ENCODE measurements around the gene SGCD.

Gene SGCD

GRCh38 chr5:156363861-156364260 is 36.9 kb downstream of the SGCD start:
- DNase-seq, result no peak

- DNase-seq, result no peak
These were observed 39.6 kb downstream of the SGCD start for GRCh38 chr5:156366521-156366920.

- no peak for DNase-seq
These were observed 40.6 kb downstream of the SGCD start for GRCh38 chr5:156367597-156367996.

GRCh38 chr5:156375895-156376495 is 49.0 kb downstream of the SGCD start:
- DNase-seq, result no peak

- DNase-seq, result no peak
These were observed 49.8 kb downstream of the SGCD start for GRCh38 chr5:156376751-156377150.

GRCh38 chr5:156378159-156378558 is 51.2 kb downstream of the SGCD start:
- DNase-seq, result no peak

GRCh38 chr5:156379206-156379605 is 52.2 kb downstream of the SGCD start:
- DNase-seq, result no peak

GRCh38 chr5:156380848-156381247 is 53.9 kb downstream of the SGCD start:
- no peak for DNase-seq

- DNase-seq, result no peak
These were observed 56.7 kb downstream of the SGCD start for GRCh38 chr5:156383510-156384265.

GRCh38 chr5:156385416-156385815 is 58.5 kb downstream of the SGCD start:
- DNase-seq, result no peak

GRCh38 chr5:156386976-156387375 is 60.0 kb downstream of the SGCD start:
- no peak for DNase-seq

- DNase-seq, result no peak
These were observed 60.4 kb downstream of the SGCD start for GRCh38 chr5:156387391-156387790.

GRCh38 chr5:156388233-156388632 is 61.3 kb downstream of the SGCD start:
- DNase-seq, result no peak

GRCh38 chr5:156391139-156391538 is 64.2 kb downstream of the SGCD start:
- no peak for DNase-seq

GRCh38 chr5:156393980-156394379 is 67.0 kb downstream of the SGCD start:
- no peak for DNase-seq

GRCh38 chr5:156394642-156395305 is 67.8 kb downstream of the SGCD start:
- DNase-seq, result peak; percentile 54

GRCh38 chr5:156395306-156395675 is 68.3 kb downstream of the SGCD start:
- no peak for DNase-seq

- DNase-seq, result no peak
These were observed 69.3 kb downstream of the SGCD start for GRCh38 chr5:156396063-156396829.

- no peak for DNase-seq
These were observed 69.8 kb downstream of the SGCD start for GRCh38 chr5:156396830-156397081.

GRCh38 chr5:156399323-156399722 is 72.4 kb downstream of the SGCD start:
- no peak for DNase-seq

GRCh38 chr5:156400231-156400986 is 73.4 kb downstream of the SGCD start:
- DNase-seq, result no peak

GRCh38 chr5:156401804-156402203 is 74.8 kb downstream of the SGCD start:
- DNase-seq, result no peak

- no peak for DNase-seq
These were observed 75.5 kb downstream of the SGCD start for GRCh38 chr5:156402387-156402921.

All from NCI-H774 (cell line).